ENCODE results near the gene OR2T8.

OR2T8 gene

DNA sequence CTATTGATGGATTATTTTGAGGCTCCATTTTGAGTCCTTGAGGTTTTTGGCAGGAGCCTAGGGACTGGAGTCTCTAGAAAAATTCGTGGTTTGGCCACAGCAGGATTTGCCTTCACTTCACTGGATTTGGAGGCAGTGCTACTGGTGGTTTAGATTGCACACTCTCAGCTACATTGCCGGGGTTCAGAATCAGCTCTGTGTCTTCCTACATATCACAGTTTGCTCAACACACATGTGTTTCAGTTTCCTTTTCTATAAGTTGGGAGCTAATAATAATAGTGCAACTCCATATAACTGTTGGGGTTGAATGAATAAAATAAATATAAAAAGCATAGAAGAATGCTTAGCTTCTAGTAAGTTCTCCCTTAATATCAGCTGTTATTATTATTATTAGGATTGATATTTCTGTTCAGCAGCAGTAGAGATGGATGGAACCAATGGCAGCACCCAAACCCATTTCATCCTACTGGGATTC lies 24.9 kb upstream of the OR2T8 start, which contains the start of gene OR2W3 (continued):
- TF ChIP-seq, protein P1, sequence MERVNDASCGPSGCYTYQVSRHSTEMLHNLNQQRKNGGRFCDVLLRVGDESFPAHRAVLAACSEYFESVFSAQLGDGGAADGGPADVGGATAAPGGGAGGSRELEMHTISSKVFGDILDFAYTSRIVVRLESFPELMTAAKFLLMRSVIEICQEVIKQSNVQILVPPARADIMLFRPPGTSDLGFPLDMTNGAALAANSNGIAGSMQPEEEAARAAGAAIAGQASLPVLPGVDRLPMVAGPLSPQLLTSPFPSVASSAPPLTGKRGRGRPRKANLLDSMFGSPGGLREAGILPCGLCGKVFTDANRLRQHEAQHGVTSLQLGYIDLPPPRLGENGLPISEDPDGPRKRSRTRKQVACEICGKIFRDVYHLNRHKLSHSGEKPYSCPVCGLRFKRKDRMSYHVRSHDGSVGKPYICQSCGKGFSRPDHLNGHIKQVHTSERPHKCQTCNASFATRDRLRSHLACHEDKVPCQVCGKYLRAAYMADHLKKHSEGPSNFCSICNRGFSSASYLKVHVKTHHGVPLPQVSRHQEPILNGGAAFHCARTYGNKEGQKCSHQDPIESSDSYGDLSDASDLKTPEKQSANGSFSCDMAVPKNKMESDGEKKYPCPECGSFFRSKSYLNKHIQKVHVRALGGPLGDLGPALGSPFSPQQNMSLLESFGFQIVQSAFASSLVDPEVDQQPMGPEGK (CRISPR knock-in tag; IDR thresholded peaks at IDR 0.05; ENCODE audit: borderline replicate concordance), result no peak

DNA sequence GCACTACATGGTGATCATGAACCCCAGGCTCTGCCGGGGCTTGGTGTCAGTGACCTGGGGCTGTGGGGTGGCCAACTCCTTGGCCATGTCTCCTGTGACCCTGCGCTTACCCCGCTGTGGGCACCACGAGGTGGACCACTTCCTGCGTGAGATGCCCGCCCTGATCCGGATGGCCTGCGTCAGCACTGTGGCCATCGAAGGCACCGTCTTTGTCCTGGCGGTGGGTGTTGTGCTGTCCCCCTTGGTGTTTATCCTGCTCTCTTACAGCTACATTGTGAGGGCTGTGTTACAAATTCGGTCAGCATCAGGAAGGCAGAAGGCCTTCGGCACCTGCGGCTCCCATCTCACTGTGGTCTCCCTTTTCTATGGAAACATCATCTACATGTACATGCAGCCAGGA lies 24.1 kb upstream of the OR2T8 start:
- no peak for ATAC-seq
- TF ChIP-seq ZC3H10 (CRISPR knock-in tag; IDR thresholded peaks at IDR 0.05), result no peak
- TF ChIP-seq TOX (CRISPR knock-in tag; IDR thresholded peaks at IDR 0.05; ENCODE audit: borderline replicate concordance), result no peak
- TF ChIP-seq ARNTL (CRISPR knock-in tag; IDR thresholded peaks at IDR 0.05; ENCODE audit: borderline replicate concordance, low read depth), result no peak
- TF ChIP-seq GLIS3 (CRISPR knock-in tag; IDR thresholded peaks at IDR 0.05), result no peak
- TF ChIP-seq ZFP3 (CRISPR knock-in tag; IDR thresholded peaks at IDR 0.05), result no peak
- no peak for TF ChIP-seq SNAI2 (CRISPR knock-in tag; IDR thresholded peaks at IDR 0.05)
- no peak for TF ChIP-seq PPARA (CRISPR knock-in tag; IDR thresholded peaks at IDR 0.05; ENCODE audit: borderline replicate concordance)
- no peak for TF ChIP-seq BACH2 (CRISPR knock-in tag; IDR thresholded peaks at IDR 0.05; ENCODE audit: borderline replicate concordance)
- no peak for TF ChIP-seq ZNF565 (CRISPR knock-in tag; conservative IDR thresholded peaks at IDR 0.05; ENCODE audit: low read depth)

- ATAC-seq, result no peak
- no peak for TF ChIP-seq RARB (CRISPR knock-in tag; IDR thresholded peaks at IDR 0.05)
Observed at GRCh38 chr1:247904122-247904521, 15.9 kb upstream of the OR2T8 start.

GRCh38 chr1:247905181-247905580 lies 14.9 kb upstream of the OR2T8 start:
- TF ChIP-seq ZC3H10 (CRISPR knock-in tag; IDR thresholded peaks at IDR 0.05) (no peak), ARNTL (CRISPR knock-in tag; IDR thresholded peaks at IDR 0.05; ENCODE audit: borderline replicate concordance, low read depth) (no peak), ISL1 (CRISPR knock-in tag; IDR thresholded peaks at IDR 0.05) (no peak), SNAI2 (CRISPR knock-in tag; IDR thresholded peaks at IDR 0.05) (no peak), ZNF565 (CRISPR knock-in tag; conservative IDR thresholded peaks at IDR 0.05; ENCODE audit: low read depth) (no peak), GLIS3 (CRISPR knock-in tag; IDR thresholded peaks at IDR 0.05) (no peak), RARB (CRISPR knock-in tag; IDR thresholded peaks at IDR 0.05) (no peak), ESRRG (CRISPR knock-in tag; IDR thresholded peaks at IDR 0.05) (no peak), OSR1 (CRISPR knock-in tag; IDR thresholded peaks at IDR 0.05) (no peak), PPARA (CRISPR knock-in tag; IDR thresholded peaks at IDR 0.05; ENCODE audit: borderline replicate concordance) (no peak), TOX (CRISPR knock-in tag; IDR thresholded peaks at IDR 0.05; ENCODE audit: borderline replicate concordance) (no peak), ZNF8 (CRISPR knock-in tag; IDR thresholded peaks at IDR 0.05) (no peak), TCF4 (CRISPR knock-in tag; IDR thresholded peaks at IDR 0.05; ENCODE audit: borderline replicate concordance) (no peak), POU6F1 (CRISPR knock-in tag; IDR thresholded peaks at IDR 0.05; ENCODE audit: borderline replicate concordance, low read depth) (no peak)
- TF ChIP-seq, protein P2, sequence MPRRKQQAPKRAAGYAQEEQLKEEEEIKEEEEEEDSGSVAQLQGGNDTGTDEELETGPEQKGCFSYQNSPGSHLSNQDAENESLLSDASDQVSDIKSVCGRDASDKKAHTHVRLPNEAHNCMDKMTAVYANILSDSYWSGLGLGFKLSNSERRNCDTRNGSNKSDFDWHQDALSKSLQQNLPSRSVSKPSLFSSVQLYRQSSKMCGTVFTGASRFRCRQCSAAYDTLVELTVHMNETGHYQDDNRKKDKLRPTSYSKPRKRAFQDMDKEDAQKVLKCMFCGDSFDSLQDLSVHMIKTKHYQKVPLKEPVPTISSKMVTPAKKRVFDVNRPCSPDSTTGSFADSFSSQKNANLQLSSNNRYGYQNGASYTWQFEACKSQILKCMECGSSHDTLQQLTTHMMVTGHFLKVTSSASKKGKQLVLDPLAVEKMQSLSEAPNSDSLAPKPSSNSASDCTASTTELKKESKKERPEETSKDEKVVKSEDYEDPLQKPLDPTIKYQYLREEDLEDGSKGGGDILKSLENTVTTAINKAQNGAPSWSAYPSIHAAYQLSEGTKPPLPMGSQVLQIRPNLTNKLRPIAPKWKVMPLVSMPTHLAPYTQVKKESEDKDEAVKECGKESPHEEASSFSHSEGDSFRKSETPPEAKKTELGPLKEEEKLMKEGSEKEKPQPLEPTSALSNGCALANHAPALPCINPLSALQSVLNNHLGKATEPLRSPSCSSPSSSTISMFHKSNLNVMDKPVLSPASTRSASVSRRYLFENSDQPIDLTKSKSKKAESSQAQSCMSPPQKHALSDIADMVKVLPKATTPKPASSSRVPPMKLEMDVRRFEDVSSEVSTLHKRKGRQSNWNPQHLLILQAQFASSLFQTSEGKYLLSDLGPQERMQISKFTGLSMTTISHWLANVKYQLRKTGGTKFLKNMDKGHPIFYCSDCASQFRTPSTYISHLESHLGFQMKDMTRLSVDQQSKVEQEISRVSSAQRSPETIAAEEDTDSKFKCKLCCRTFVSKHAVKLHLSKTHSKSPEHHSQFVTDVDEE (CRISPR knock-in tag; IDR thresholded peaks at IDR 0.05), result no peak
- TF ChIP-seq, protein P1 (CRISPR knock-in tag; IDR thresholded peaks at IDR 0.05; ENCODE audit: borderline replicate concordance), result no peak
- ATAC-seq, result no peak
